Colonic mucosa (tissue), 4 donors: Measurements from ENCODE around the gene LCMT1. TPM values are rescaled to one million over a fixed set of nuclear protein-coding genes. Genes with fewer than 3 reads are reported as not detected.
A peak's percentile ranks its signal among the peaks of the same experiment; 100 is the strongest.

ENCODE experiments used
- DNase-seq: peaks from one replicate; pipeline ENCODE4 v3.0.0-alpha.2; 2020
- H3K27ac ChIP-seq: fragments of 200-600 bp; one replicate; pipeline ENCODE4 v1.8.0; 2021
- H3K27me3 ChIP-seq: fragments of 200-600 bp; one replicate; pipeline ENCODE4 v1.8.0; 2021
- H3K36me3 ChIP-seq: fragments of 200-600 bp; one replicate; pipeline ENCODE4 v1.8.0; 2021
- H3K4me1 ChIP-seq: fragments of 200-600 bp; one replicate; pipeline ENCODE4 v1.8.0; 2021; ENCODE audit warnings: mild to moderate bottlenecking
- H3K4me3 ChIP-seq: fragments of 200-600 bp; one replicate; pipeline ENCODE4 v1.8.0; 2021
- H3K9ac ChIP-seq, 2 donors: one replicate each; pipeline ENCODE4 v1.7.0; 2013; ENCODE audit warnings: control low read depth in 2 of 2, low read depth in 2 of 2, low read length in 2 of 2
- H3K9me3 ChIP-seq: fragments of 200-600 bp; one replicate; pipeline ENCODE4 v1.8.0; 2021
- CTCF ChIP-seq: fragments of 200-600 bp; IDR thresholded peaks from one replicate; pipeline ENCODE4 v1.8.0; 2022; ENCODE audit warnings: antibody characterized with exemption, mild to moderate bottlenecking
- intact Hi-C: fragments of 100-400 bp; cut with DNase I; formaldehyde crosslinking; loops from one replicate; pipeline ENCODE4 v1.14.1; 2022
- total RNA-seq, 2 donors: library from RNA; stranded (reverse); fragmentation: NEBNext Ultra II Directional in 1 of 2; extraction: Animal tissue kit (Norgen Biotek cat#: 25700) in 1 of 2; gene quantifications; one replicate each; pipeline ENCODE4 v1.2.1, GENCODE V29; 2021
- donor health status: healthy.
- donor health status: DM: no; HTN: no; CAD: no.
- donor health status: DM: no; HTN: no; CAD: no.

The LCMT1 gene
- total RNA-seq, 2 donors from 2014 or later: 46.9 to 47.6 TPM

GRCh38 chr16:25108054-25108453 is 3.5 kb upstream of the LCMT1 start:
- DNase-seq: no peak
- H3K9me3 ChIP-seq: no peaks in the 10 kb centered on the region
- H3K36me3 ChIP-seq: no peaks in the 10 kb centered on the region
- peaks cover 23% of the 10 kb centered on the region for H3K4me1 ChIP-seq
- H3K27me3 ChIP-seq: no peaks in the 10 kb centered on the region
- no peak for TF ChIP-seq CTCF
- intact Hi-C loops: loop anchor here (5.0 kb wide), 1 partner anchor 41 kb away; no protein-coding TSS in a partner anchor
- H3K27ac ChIP-seq: no peak overlapping the region
- H3K4me3 ChIP-seq: no peak overlapping the region
- no peak overlapping the region for H3K9ac ChIP-seq

GRCh38 chr16:25109643-25110042 is 1.9 kb upstream of the LCMT1 start:
- intact Hi-C loops: loop anchor here (5.0 kb wide), 1 partner anchor 42 kb away; no protein-coding TSS in a partner anchor
- Histone ChIP-seq H3K9ac (peak overlapping the region in 1 of 2 donors; percentile 59), H3K9me3 (no peaks in the 10 kb centered on the region), H3K27me3 (no peaks in the 10 kb centered on the region), H3K36me3 (no peaks in the 10 kb centered on the region), H3K4me3 (no peak overlapping the region), H3K4me1 (peaks cover 23% of the 10 kb centered on the region), H3K27ac (peak overlapping the region; percentile 82)
- DNase-seq: peak; percentile 84
- no peak for TF ChIP-seq CTCF

GRCh38 chr16:25110387-25110947 is 1.1 kb upstream of the LCMT1 start:
- intact Hi-C loops: no loop called here
- H3K4me1 ChIP-seq: peaks cover 23% of the 10 kb centered on the region
- H3K9me3 ChIP-seq: no peaks in the 10 kb centered on the region
- H3K36me3 ChIP-seq: no peaks in the 10 kb centered on the region
- DNase-seq: no peak
- peak overlapping the region; percentile 30 to 65 for H3K9ac ChIP-seq
- H3K4me3 ChIP-seq: peak overlapping the region; percentile 37
- peak overlapping the region; percentile 82 for H3K27ac ChIP-seq
- H3K27me3 ChIP-seq: no peaks in the 10 kb centered on the region
- no peak for TF ChIP-seq CTCF

GRCh38 chr16:25114121-25114520 is 2.6 kb downstream of the LCMT1 start:
- Histone ChIP-seq H3K9ac (no peak overlapping the region), H3K4me3 (no peak overlapping the region), H3K36me3 (no peaks in the 10 kb centered on the region), H3K9me3 (no peaks in the 10 kb centered on the region), H3K27me3 (no peaks in the 10 kb centered on the region), H3K4me1 (peaks cover 19% of the 10 kb centered on the region), H3K27ac (no peak overlapping the region)
- no peak for TF ChIP-seq CTCF
- intact Hi-C loops: no loop called here
- DNase-seq: no peak

GRCh38 chr16:25118851-25119578 is 7.5 kb downstream of the LCMT1 start:
- H3K27ac ChIP-seq: no peak overlapping the region
- no peaks in the 10 kb centered on the region for H3K4me1 ChIP-seq
- no peak overlapping the region for H3K4me3 ChIP-seq
- no peaks in the 10 kb centered on the region for H3K36me3 ChIP-seq
- no peak overlapping the region for H3K9ac ChIP-seq
- TF ChIP-seq CTCF: no peak
- intact Hi-C loops: no loop called here
- H3K9me3 ChIP-seq: no peaks in the 10 kb centered on the region
- H3K27me3 ChIP-seq: no peaks in the 10 kb centered on the region
- no peak for DNase-seq
